Astrocyte of the spinal cord (primary cell): ENCODE data around the gene GOLGA2.

ENCODE experiments used
- DNase-seq: peaks from one replicate; pipeline ENCODE4 v3.0.0; 2011; ENCODE audit warnings: low read depth, low spot score
- H3K4me3 ChIP-seq: 2 replicates; pipeline ENCODE4 v1.5.1; 2011; ENCODE audit warnings: low read depth, mild to moderate bottlenecking, low read length, moderate library complexity
- in situ Hi-C: cut with HindIII; loops from 2 replicates; pipeline ENCODE4 v1.10.0; 2017; ENCODE audit warnings: low sequenced_read_pairs
- TF ChIP-seq, protein P1 (sequence below): IDR thresholded peaks from 2 replicates; pipeline ENCODE4 v1.5.1; 2012; ENCODE audit warnings: low read depth, mild to moderate bottlenecking, low read length, inconsistent platforms

The GOLGA2 gene

GRCh38 chr9:128218518-128219389, 57.1 kb downstream of the GOLGA2 start:
- H3K4me3 ChIP-seq, result peak overlapping the region; percentile 28
- in situ Hi-C loops, result no loop called here
- TF ChIP-seq, protein P1, sequence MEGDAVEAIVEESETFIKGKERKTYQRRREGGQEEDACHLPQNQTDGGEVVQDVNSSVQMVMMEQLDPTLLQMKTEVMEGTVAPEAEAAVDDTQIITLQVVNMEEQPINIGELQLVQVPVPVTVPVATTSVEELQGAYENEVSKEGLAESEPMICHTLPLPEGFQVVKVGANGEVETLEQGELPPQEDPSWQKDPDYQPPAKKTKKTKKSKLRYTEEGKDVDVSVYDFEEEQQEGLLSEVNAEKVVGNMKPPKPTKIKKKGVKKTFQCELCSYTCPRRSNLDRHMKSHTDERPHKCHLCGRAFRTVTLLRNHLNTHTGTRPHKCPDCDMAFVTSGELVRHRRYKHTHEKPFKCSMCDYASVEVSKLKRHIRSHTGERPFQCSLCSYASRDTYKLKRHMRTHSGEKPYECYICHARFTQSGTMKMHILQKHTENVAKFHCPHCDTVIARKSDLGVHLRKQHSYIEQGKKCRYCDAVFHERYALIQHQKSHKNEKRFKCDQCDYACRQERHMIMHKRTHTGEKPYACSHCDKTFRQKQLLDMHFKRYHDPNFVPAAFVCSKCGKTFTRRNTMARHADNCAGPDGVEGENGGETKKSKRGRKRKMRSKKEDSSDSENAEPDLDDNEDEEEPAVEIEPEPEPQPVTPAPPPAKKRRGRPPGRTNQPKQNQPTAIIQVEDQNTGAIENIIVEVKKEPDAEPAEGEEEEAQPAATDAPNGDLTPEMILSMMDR, result no peak

GRCh38 chr9:128218172-128218517, 57.7 kb downstream of the GOLGA2 start:
- H3K4me3 ChIP-seq, result peak overlapping the region; percentile 28
- no peak for DNase-seq
- in situ Hi-C loops, result no loop called here
- TF ChIP-seq, protein P1, result no peak

More at GRCh38 chr9:128218518-128219389, 57.1 kb downstream of the GOLGA2 start:
- peak; percentile 85 for DNase-seq

GRCh38 chr9:128216781-128217553, 58.8 kb downstream of the GOLGA2 start:
- no peak overlapping the region for H3K4me3 ChIP-seq
- in situ Hi-C loops, result no loop called here
- DNase-seq, result no peak
- TF ChIP-seq, protein P1, result no peak

GRCh38 chr9:128215491-128216409, 60.1 kb downstream of the GOLGA2 start:
- in situ Hi-C loops, result no loop called here
- no peak overlapping the region for H3K4me3 ChIP-seq

GRCh38 chr9:128214571-128215490, 61.0 kb downstream of the GOLGA2 start:
- H3K4me3 ChIP-seq, result no peak overlapping the region
- TF ChIP-seq, protein P1, result no peak
- no peak for DNase-seq
- in situ Hi-C loops, result no loop called here

More at GRCh38 chr9:128215491-128216409, 60.1 kb downstream of the GOLGA2 start:
- TF ChIP-seq, protein P1, result no peak
- peak; percentile 85 for DNase-seq
